H1 (cell line): Measurements from ENCODE around the gene INO80. TPM values are rescaled to one million over a fixed set of nuclear protein-coding genes. Genes with fewer than 3 reads are reported as not detected.
A peak's percentile ranks its signal among the peaks of the same experiment; 100 is the strongest.

ENCODE experiments used
- CTCF ChIA-PET: fragments of 300-600 bp; sonication (Branson Sonifier 250); formaldehyde crosslinking; loops from one replicate; lab custom pipeline; 2021; ENCODE audit not compliant: partially characterized antibody; lab: Charles Lee
- POLR2A ChIA-PET: fragments of 300-600 bp; sonication (Branson Sonifier 250); formaldehyde crosslinking; loops from one replicate; lab custom pipeline; 2021; ENCODE audit warnings: inconsistent platforms; ENCODE audit not compliant: partially characterized antibody; lab: Charles Lee
- DNase-seq, 2 experiments: peaks; one replicate each; pipeline versions ENCODE4 v3.0.0 to v3.0.0-alpha.2; 2010 to 2022; ENCODE audit warnings: low spot score in 2 of 2, low read depth in 1 of 2, mixed read lengths in 1 of 2
- FAIRE-seq: peaks from 2 replicates; lab custom pipeline; 2011; peaks lifted over from hg19 to GRCh38; lab: Jason Lieb, UNC
- H2AFZ ChIP-seq: 2 replicates; pipeline ENCODE4 v1.8.1; 2012; ENCODE audit warnings: low read length, inconsistent platforms
- H2AK5ac ChIP-seq: 2 replicates; pipeline ENCODE4 v1.6.1; 2013; ENCODE audit warnings: low read depth, low read length
- H2BK120ac ChIP-seq: replicated peaks from 2 replicates; pipeline ENCODE3; 2013; ENCODE audit warnings: low read depth, low read length, inconsistent platforms
- H2BK12ac ChIP-seq: 2 replicates; pipeline ENCODE4 v1.6.1; 2013; ENCODE audit warnings: low read depth, low read length
- H2BK15ac ChIP-seq: 2 replicates; pipeline ENCODE4 v1.6.1; 2013; ENCODE audit warnings: low read length
- H2BK20ac ChIP-seq: 2 replicates; pipeline ENCODE4 v1.6.1; 2013; ENCODE audit warnings: low read length
- H2BK5ac ChIP-seq: 2 replicates; pipeline ENCODE4 v1.6.1; 2013; ENCODE audit warnings: low read depth, low read length
- H3K14ac ChIP-seq: 2 replicates; pipeline ENCODE4 v1.6.1; 2013; ENCODE audit warnings: inconsistent platforms; ENCODE audit not compliant: insufficient read length
- H3K18ac ChIP-seq: 2 replicates; pipeline ENCODE4 v1.6.1; 2013; ENCODE audit warnings: low read length; ENCODE audit errors: extremely low read depth
- H3K23ac ChIP-seq: 2 replicates; pipeline ENCODE4 v1.6.1; 2013; ENCODE audit warnings: inconsistent platforms; ENCODE audit not compliant: insufficient read length
- H3K23me2 ChIP-seq: 2 replicates; pipeline ENCODE4 v1.6.1; 2013; ENCODE audit warnings: low read depth, low read length
- H3K27ac ChIP-seq: 2 replicates; pipeline ENCODE4 v1.6.1; 2011; ENCODE audit warnings: low read depth, low read length, inconsistent platforms
- H3K27me3 ChIP-seq, 4 experiments: replicated peaks in 1 of 4; 1 replicate in 1 of 4; 2 replicates in 3 of 4; pipeline versions ENCODE4 v1.6.1 to v1.8.1; 2011 to 2013; ENCODE audit warnings: low read length in 3 of 4, mild to moderate bottlenecking in 3 of 4, inconsistent platforms in 2 of 4, mixed read lengths in 2 of 4, moderate library complexity in 1 of 4; ENCODE audit not compliant: control insufficient read depth in 3 of 4, insufficient read depth in 3 of 4; ENCODE audit errors: extremely low read depth in 1 of 4
- H3K36me3 ChIP-seq, 4 experiments: 2 replicates each; pipeline versions ENCODE4 v1.6.1 to v1.8.1; 2011 to 2013; ENCODE audit warnings: mild to moderate bottlenecking in 4 of 4, low read length in 3 of 4, moderate library complexity in 2 of 4, control low read depth in 1 of 4, inconsistent platforms in 1 of 4; ENCODE audit not compliant: insufficient read depth in 4 of 4, control insufficient read depth in 2 of 4
- H3K4ac ChIP-seq: replicated peaks from 2 replicates; pipeline ENCODE3; 2013; ENCODE audit warnings: low read length, low read depth, mixed read lengths, inconsistent platforms; ENCODE audit not compliant: insufficient read length
- H3K4me1 ChIP-seq, 4 experiments: replicated peaks in 1 of 4; 1 replicate in 1 of 4; 2 replicates in 3 of 4; pipeline versions ENCODE4 v1.6.1 to v1.8.1; 2011 to 2013; ENCODE audit warnings: low read length in 3 of 4, inconsistent platforms in 2 of 4, mixed read lengths in 1 of 4; ENCODE audit not compliant: insufficient read depth in 4 of 4, control insufficient read depth in 3 of 4
- H3K4me2 ChIP-seq, 2 experiments: 2 replicates each; pipeline versions ENCODE4 v1.6.1 to v1.8.1; 2011 to 2013; ENCODE audit warnings: low read depth in 2 of 2, low read length in 2 of 2, control low read depth in 1 of 2, inconsistent platforms in 1 of 2, mild to moderate bottlenecking in 1 of 2; ENCODE audit not compliant: insufficient read depth in 1 of 2
- H3K4me3 ChIP-seq, 4 experiments: fragments of 200-600, 300-600 bp in 1 of 4; sonication (generic), shearing (Covaris generic), sonication (Bioruptor Twin) in 1 of 4; 2 replicates each; pipeline versions ENCODE4 v1.5.1 to v1.8.1; 2011 to 2016; ENCODE audit warnings: low read length in 4 of 4, low read depth in 3 of 4, control low read depth in 2 of 4, inconsistent platforms in 2 of 4, mild to moderate bottlenecking in 2 of 4, mixed read lengths in 1 of 4, moderate library complexity in 1 of 4; ENCODE audit not compliant: insufficient read depth in 2 of 4; ENCODE audit errors: extremely low read depth in 1 of 4
- H3K56ac ChIP-seq: replicated peaks from 2 replicates; pipeline ENCODE3; 2013; ENCODE audit warnings: low read depth, mild to moderate bottlenecking, mixed read lengths, low read length, inconsistent platforms; ENCODE audit not compliant: insufficient read length
- H3K79me1 ChIP-seq: 2 replicates; pipeline ENCODE4 v1.6.1; 2013; ENCODE audit warnings: low read depth, low read length, control low read depth
- H3K79me2 ChIP-seq, 2 experiments: 2 replicates each; pipeline versions ENCODE4 v1.6.1 to v1.8.1; 2012 to 2013; ENCODE audit warnings: low read length in 2 of 2, mild to moderate bottlenecking in 2 of 2, inconsistent platforms in 1 of 2; ENCODE audit not compliant: insufficient read depth in 2 of 2, control insufficient read depth in 1 of 2
- H3K9ac ChIP-seq, 4 experiments: replicated peaks in 1 of 4; 1 replicate in 1 of 4; 2 replicates in 3 of 4; pipeline versions ENCODE4 v1.6.1 to v1.8.1; 2011 to 2013; ENCODE audit warnings: low read depth in 3 of 4, low read length in 3 of 4, control low read depth in 2 of 4, mild to moderate bottlenecking in 2 of 4, moderate library complexity in 2 of 4, inconsistent platforms in 1 of 4; ENCODE audit errors: extremely low read depth in 1 of 4
- H3K9me3 ChIP-seq, 2 experiments: 2 replicates each; pipeline versions ENCODE4 v1.6.1 to v1.8.1; 2012 to 2013; ENCODE audit warnings: mild to moderate bottlenecking in 2 of 2, moderate library complexity in 2 of 2, control low read depth in 1 of 2, inconsistent platforms in 1 of 2, low read depth in 1 of 2, low read length in 1 of 2, mixed read lengths in 1 of 2; ENCODE audit not compliant: insufficient read depth in 2 of 2
- H4K20me1 ChIP-seq, 2 experiments: replicated peaks in 1 of 2; 2 replicates each; pipeline versions ENCODE3 to v1.8.1; 2011 to 2013; ENCODE audit warnings: inconsistent platforms in 2 of 2, low read length in 2 of 2, mild to moderate bottlenecking in 1 of 2; ENCODE audit not compliant: insufficient read depth in 2 of 2, control insufficient read depth in 1 of 2
- H4K5ac ChIP-seq: 2 replicates; pipeline ENCODE4 v1.6.1; 2013; ENCODE audit warnings: low read length, low read depth, mixed read lengths, inconsistent platforms; ENCODE audit not compliant: insufficient read length
- H4K8ac ChIP-seq: 2 replicates; pipeline ENCODE4 v1.8.0; 2013; ENCODE audit warnings: mild to moderate bottlenecking, moderate library complexity, low read length, inconsistent platforms; ENCODE audit not compliant: insufficient read depth; ENCODE audit errors: extremely low read depth
- H4K91ac ChIP-seq: replicated peaks from 2 replicates; pipeline ENCODE3; 2013; ENCODE audit warnings: low read length, mixed read lengths, inconsistent platforms; ENCODE audit not compliant: insufficient read length
- CREB1 ChIP-seq: IDR thresholded peaks from 2 replicates; pipeline ENCODE4 v1.6.1; 2012; ENCODE audit warnings: inconsistent platforms
- CTBP2 ChIP-seq: IDR thresholded peaks from 2 replicates; pipeline ENCODE4 v1.7.0; 2011; ENCODE audit warnings: borderline replicate concordance, mild to moderate bottlenecking, moderate library complexity, mixed read lengths, low read length; ENCODE audit not compliant: insufficient read depth, insufficient read length
- EZH2 ChIP-seq: fragments of 200-600 bp; sonication (generic); IDR thresholded peaks from 2 replicates; pipeline ENCODE4 v1.7.1; 2012; ENCODE audit warnings: low read depth, mild to moderate bottlenecking, moderate library complexity, low read length, inconsistent platforms; ENCODE audit not compliant: severe bottlenecking
- GABPA ChIP-seq: IDR thresholded peaks from 2 replicates; pipeline ENCODE4 v1.6.1; 2011; ENCODE audit warnings: mild to moderate bottlenecking, low read length, moderate library complexity, borderline replicate concordance; ENCODE audit not compliant: insufficient read depth
- HDAC6 ChIP-seq: IDR thresholded peaks from one replicate; pipeline ENCODE4 v1.7.1; 2012; ENCODE audit warnings: low read depth, mild to moderate bottlenecking, inconsistent platforms, low read length, moderate library complexity
- JUN ChIP-seq: IDR thresholded peaks from 2 replicates; pipeline ENCODE4 v1.6.1; 2011; ENCODE audit warnings: low read depth, mild to moderate bottlenecking, improper control_type of control experiment, low read length
- MAFK ChIP-seq: IDR thresholded peaks from 2 replicates; pipeline ENCODE4 v1.6.1; 2012; ENCODE audit warnings: low read depth, mild to moderate bottlenecking, improper control_type of control experiment, low read length
- NRF1 ChIP-seq: IDR thresholded peaks from 2 replicates; pipeline ENCODE4 v1.6.1; 2011; ENCODE audit warnings: mild to moderate bottlenecking, low read depth, low read length, improper control_type of control experiment
- PHF8 ChIP-seq: fragments of 200-600 bp; sonication (generic); conservative IDR thresholded peaks from 2 replicates; pipeline ENCODE4 v1.7.1; 2012; ENCODE audit warnings: low read depth, mild to moderate bottlenecking, inconsistent platforms, low read length, moderate library complexity
- POLR2A ChIP-seq, 2 experiments: IDR thresholded peaks; 1 replicate in 1 of 2; 2 replicates in 1 of 2; pipeline ENCODE4 v1.6.1; 2011; ENCODE audit warnings: low read depth in 2 of 2, low read length in 2 of 2, mild to moderate bottlenecking in 2 of 2; ENCODE audit errors: control extremely low read depth in 1 of 2
- SAP30 ChIP-seq: fragments of 300-600 bp; sonication (generic); IDR thresholded peaks from 2 replicates; pipeline ENCODE4 v1.7.1; 2012; ENCODE audit warnings: low read length, moderate library complexity, mild to moderate bottlenecking, inconsistent platforms; ENCODE audit not compliant: insufficient read depth, insufficient replicate concordance
- SP1 ChIP-seq: IDR thresholded peaks from 2 replicates; pipeline ENCODE4 v1.6.1; 2011; ENCODE audit warnings: low read depth, low read length
- TEAD4 ChIP-seq: IDR thresholded peaks from 2 replicates; pipeline ENCODE4 v1.6.1; 2012; ENCODE audit warnings: low read depth, low read length, inconsistent platforms, mixed read lengths
- WGBS, 2 experiments: shearing (Covaris generic) in 1 of 2; methylation state at CpG; one replicate each; pipeline versions ENCODE4 v1.1.6 to v1.1.7; 2013 to 2015; ENCODE audit warnings: low lambda C conversion rate in 2 of 2, mixed read lengths in 2 of 2, inconsistent platforms in 1 of 2, low coverage in 1 of 2, missing lambda C conversion rate in 1 of 2; ENCODE audit not compliant: insufficient replicate concordance in 2 of 2, insufficient coverage in 1 of 2, insufficient read length in 1 of 2; ENCODE audit errors: extremely low coverage in 1 of 2, missing lambda C conversion rate in 1 of 2; 5-methylcytosine and 5-hydroxymethylcytosine counted together
- polyA plus RNA-seq, 7 experiments: library from polyadenylated mRNA; depleted of rRNA in 3 of 7; stranded (reverse) in 5 of 7; unstranded in 2 of 7; fragments of >200 nt in 5 of 7; fragments of 200-250 nt in 2 of 7; gene quantifications; 1 replicate in 5 of 7; 2 replicates in 1 of 7; 4 replicates in 1 of 7; pipeline versions ENCODE4 v1.2.1 to v1.2.3, GENCODE V29; 2011 to 2013; ENCODE audit warnings: missing spikeins in 2 of 7, mixed read lengths in 2 of 7
- total RNA-seq: library from RNA; stranded (reverse); fragmentation: NEBNext Ultra II Directional; extraction: Animal tissue kit (Norgen Biotek cat#: 25700); gene quantifications from 2 replicates; pipeline ENCODE4 v1.2.1, GENCODE V29; 2021

INO80 gene
- total and polyA plus RNA-seq, 2 of the 8 experiments (the other 6 are each of a cell fraction or from before 2014, with no cell fraction given) = 4.3 to 24.5 TPM

GRCh38 chr15:40934457-40934856, 181.6 kb downstream of the INO80 start:
- no peaks in the 10 kb centered on the region for H3K79me2 ChIP-seq
- H3K36me3 ChIP-seq = no peaks in the 10 kb centered on the region
- CTCF ChIA-PET = interaction anchor here (1.2 to 33.1 kb wide), 5 partner anchors 5 to 89 kb away, joined by 3 to 619 read pairs (median 590); partner anchors contain the start of genes CHAC1, DLL4 and VPS18
- H3K14ac ChIP-seq = no peak overlapping the region
- H4K8ac ChIP-seq = no peak overlapping the region
- H3K9ac ChIP-seq = no peak overlapping the region
- DNase-seq (no peak), FAIRE-seq (no peak)
- no peak overlapping the region for H2AK5ac ChIP-seq
- no peak overlapping the region for H3K4me3 ChIP-seq
- TF ChIP-seq HDAC6 = no peak
- TF ChIP-seq CTBP2 = no peak
- no peak for TF ChIP-seq CREB1
- no peak for TF ChIP-seq MAFK
- TF ChIP-seq NRF1 = no peak
- no peak for TF ChIP-seq JUN
- no peak for TF ChIP-seq GABPA
- no peak for TF ChIP-seq PHF8
- no peak for TF ChIP-seq EZH2
- TF ChIP-seq SAP30 = no peak
- no peak for TF ChIP-seq TEAD4
- no peak for TF ChIP-seq POLR2A (IDR thresholded peaks at IDR 0.05; ENCODE audit: control extremely low read depth in 1 of 2, low read depth in 2 of 2, low read length in 2 of 2)
- no peak for TF ChIP-seq SP1
- no peaks in the 10 kb centered on the region for H3K9me3 ChIP-seq
- no peak overlapping the region for H3K23ac ChIP-seq
- peaks cover 9% of the 10 kb centered on the region; the same call in 1 of the 2 replicates for H3K23me2 ChIP-seq
- no peak overlapping the region for H3K18ac ChIP-seq
- POLR2A ChIA-PET = interaction anchor here (0.7 to 43.8 kb wide), 3 partner anchors 11 to 17 kb away, joined by 3 to 1505 read pairs (median 5); partner anchors contain the start of gene CHAC1
- no peak overlapping the region for H3K27ac ChIP-seq
- H2BK15ac ChIP-seq = no peak overlapping the region
- H2BK5ac ChIP-seq = no peak overlapping the region
- no peak overlapping the region for H2AFZ ChIP-seq
- H4K20me1 ChIP-seq = peaks cover 2 to 12% of the 10 kb centered on the region in 2 experiments
- no peak overlapping the region for H4K91ac ChIP-seq
- H3K79me1 ChIP-seq = no peaks in the 10 kb centered on the region
- H3K27me3 ChIP-seq = peaks cover 26 to 51% (median 42%) of the 10 kb centered on the region in 4 experiments
- H3K4me2 ChIP-seq = no peak overlapping the region
- no peak overlapping the region for H4K5ac ChIP-seq
- no peak overlapping the region for H3K56ac ChIP-seq
- H2BK120ac ChIP-seq = no peak overlapping the region
- 94% methylated on average over 6 of the region's 6 CpGs; no CpG with 5 or more reads in 1 of the 2 experiments for WGBS, 2 experiments
- no peak overlapping the region for H2BK20ac ChIP-seq
- peaks cover 0 to 17% (median 10%) of the 10 kb centered on the region in 4 experiments; a peak in 5 of 7 replicates for H3K4me1 ChIP-seq
- H3K4ac ChIP-seq = no peak overlapping the region
- H2BK12ac ChIP-seq = 0 out of 2 replicates have a peak overlapping the region, but pooled peaks have one; percentile 3
